ENCODE data around the gene ZNF576.
"Not testable (repeated sequence)": the region's sequence is repeated elsewhere in the genome, so short reads cannot be mapped to it uniquely, and the experiment has no call there.

The ZNF576 gene

DNA sequence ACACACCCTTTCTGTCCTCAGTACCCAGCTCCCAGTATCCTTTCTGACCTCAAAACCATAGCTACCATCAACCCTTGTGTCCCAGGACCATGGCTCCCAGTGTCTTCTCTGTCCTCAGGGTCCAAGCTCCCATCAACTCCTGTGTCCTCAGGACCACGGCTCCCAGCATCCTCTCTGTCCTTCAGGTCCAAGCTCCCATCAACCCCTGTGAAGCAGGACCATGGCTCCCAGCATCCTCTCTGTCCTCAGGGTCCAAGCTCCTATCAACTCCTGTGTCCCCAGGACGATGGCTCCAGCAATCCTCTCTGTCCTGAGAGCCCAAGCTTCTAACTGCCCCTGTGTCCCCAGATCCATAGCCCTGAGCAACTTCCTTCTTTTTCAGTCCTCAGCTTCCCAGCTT lies 44.9 kb downstream of the ZNF576 start:
- H3K27ac Mint-ChIP-seq, result no peak overlapping the region

DNA sequence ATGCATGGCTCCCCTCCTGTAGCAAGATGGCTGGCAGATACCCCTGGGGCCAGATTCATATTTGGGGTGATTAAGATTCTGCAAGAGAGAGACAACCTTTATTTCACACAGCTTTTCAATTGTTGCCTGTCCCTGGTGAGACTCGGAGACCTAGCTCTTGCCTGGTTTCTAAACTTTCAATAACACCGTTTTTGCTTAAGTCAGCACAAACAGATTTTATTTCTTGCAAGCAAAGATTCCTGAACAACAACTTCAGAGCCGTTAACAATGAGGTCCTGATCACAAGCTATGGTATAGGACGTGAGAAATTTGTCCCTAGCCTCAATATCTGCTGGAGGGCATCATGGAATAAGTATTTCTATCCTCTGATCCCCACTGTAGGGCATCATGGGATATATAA lies 46.1 kb downstream of the ZNF576 start:
- H3K36me3 Mint-ChIP-seq, result no peaks in the 10 kb centered on the region

More for the DNA sequence above, 44.9 kb downstream of the ZNF576 start:
- peaks cover 15% of the 10 kb centered on the region for H3K4me1 Mint-ChIP-seq
- H3K36me3 Mint-ChIP-seq, result no peaks in the 10 kb centered on the region
- H3K9me3 Mint-ChIP-seq, result no peaks in the 10 kb centered on the region
- no peak for ATAC-seq
- peaks cover 51% of the 10 kb centered on the region for H3K27me3 Mint-ChIP-seq
- peak overlapping the region; percentile 19 for H3K4me3 Mint-ChIP-seq

DNA sequence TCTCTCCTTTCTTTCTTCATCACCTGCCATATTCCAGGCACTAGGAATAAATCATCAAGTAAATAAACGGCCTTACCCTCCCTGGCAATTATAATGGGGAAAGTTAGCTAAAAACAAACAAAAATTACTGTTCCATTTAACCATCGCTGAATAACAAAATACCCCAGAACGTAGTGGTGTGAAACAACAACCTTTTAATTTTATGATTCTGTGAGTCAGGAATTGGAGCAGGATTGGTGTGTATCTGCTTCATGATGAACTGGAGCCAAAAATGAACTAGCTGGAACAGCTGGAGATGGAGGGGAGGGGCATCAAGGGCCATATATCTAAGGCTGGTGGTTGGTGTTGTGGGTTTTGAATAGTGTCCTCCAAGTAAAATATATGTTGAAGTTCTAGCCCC lies 46.9 kb downstream of the ZNF576 start:
- ATAC-seq, result no peak
- Mint-ChIP-seq H3K27ac (no peak overlapping the region), H3K9me3 (no peaks in the 10 kb centered on the region), H3K4me3 (no peak overlapping the region), H3K4me1 (peaks cover 11% of the 10 kb centered on the region), H3K27me3 (peaks cover 48% of the 10 kb centered on the region), H3K36me3 (no peaks in the 10 kb centered on the region)

More for the DNA sequence above, 46.1 kb downstream of the ZNF576 start:
- Mint-ChIP-seq H3K4me3 (no peak overlapping the region), H3K9me3 (no peaks in the 10 kb centered on the region), H3K27ac (no peak overlapping the region), H3K27me3 (peaks cover 48% of the 10 kb centered on the region), H3K4me1 (peaks cover 15% of the 10 kb centered on the region)
- no peak for ATAC-seq

DNA sequence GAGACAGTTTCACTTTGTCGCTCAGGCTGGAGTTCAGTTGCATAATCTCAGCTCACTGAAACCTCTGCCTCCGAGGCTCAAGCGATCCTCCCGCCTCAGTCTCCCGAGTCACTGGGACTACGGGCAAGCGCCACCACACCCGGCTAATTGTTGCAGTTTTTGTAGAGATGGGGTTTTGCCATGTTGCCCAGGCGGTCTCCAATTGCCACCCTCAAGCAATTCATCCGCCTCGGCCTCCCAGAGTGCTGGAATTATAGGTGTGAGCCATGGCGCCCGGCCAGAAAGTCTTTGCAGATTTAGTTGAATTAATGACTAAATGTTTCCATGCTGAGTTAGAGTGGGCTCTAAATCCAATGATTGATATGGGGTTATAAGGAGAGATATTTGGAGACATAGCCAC lies 47.8 kb downstream of the ZNF576 start:
- Mint-ChIP-seq H3K27ac (no peak overlapping the region), H3K4me1 (peaks cover 2% of the 10 kb centered on the region), H3K9me3 (no peaks in the 10 kb centered on the region), H3K4me3 (no peak overlapping the region), H3K27me3 (peaks cover 48% of the 10 kb centered on the region), H3K36me3 (no peaks in the 10 kb centered on the region)
- ATAC-seq, result no peak

DNA sequence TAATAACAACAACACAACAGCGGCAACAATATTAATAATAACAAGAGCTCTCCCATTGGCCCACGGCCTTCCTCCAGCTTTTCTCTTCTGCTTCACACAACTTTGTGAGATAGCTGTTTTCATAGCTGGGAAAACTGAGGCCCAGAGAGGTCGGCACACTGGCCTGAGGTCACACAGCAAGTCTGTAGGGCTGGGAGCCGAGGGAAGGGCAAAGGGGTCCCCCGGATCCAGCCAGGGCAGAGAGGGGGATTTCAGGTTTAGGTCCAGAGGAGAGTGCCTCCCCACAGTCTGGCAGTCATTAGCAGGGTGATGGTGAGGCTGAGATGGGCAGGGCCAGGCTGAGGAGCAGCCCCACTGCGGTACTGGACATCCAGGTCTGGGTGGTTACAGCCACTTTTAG lies 52.2 kb downstream of the ZNF576 start:
- no peak for ATAC-seq
- Mint-ChIP-seq H3K27me3 (peaks cover 36% of the 10 kb centered on the region), H3K27ac (no peak overlapping the region), H3K4me1 (peaks cover 5% of the 10 kb centered on the region), H3K36me3 (no peaks in the 10 kb centered on the region), H3K4me3 (no peak overlapping the region), H3K9me3 (no peaks in the 10 kb centered on the region)

DNA sequence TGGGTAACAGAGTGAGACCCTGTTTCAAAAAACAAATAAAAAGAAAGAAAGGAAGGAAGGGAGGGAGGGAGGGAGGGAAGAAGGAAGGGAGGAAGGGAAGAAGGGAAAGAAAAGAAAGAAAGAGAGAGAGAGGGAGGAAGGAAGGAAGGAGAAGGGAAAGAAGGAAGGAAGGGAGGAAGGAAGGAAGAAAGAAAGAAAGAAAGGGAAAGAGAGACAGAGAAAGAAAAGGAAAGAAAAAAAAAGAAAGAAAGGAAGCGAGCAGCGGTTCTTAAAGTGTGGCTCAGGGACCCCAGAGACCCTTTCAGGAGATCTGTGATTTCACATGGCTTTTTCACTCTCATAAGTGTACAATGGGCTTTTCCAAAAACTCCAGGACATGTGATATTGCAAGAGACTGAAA lies 53.1 kb downstream of the ZNF576 start:
- no peaks in the 10 kb centered on the region for H3K36me3 Mint-ChIP-seq
- no peak overlapping the region for H3K4me3 Mint-ChIP-seq
- no peak overlapping the region for H3K27ac Mint-ChIP-seq
- peaks cover 5% of the 10 kb centered on the region for H3K4me1 Mint-ChIP-seq
- no peak for ATAC-seq
- H3K9me3 Mint-ChIP-seq, result no peaks in the 10 kb centered on the region
- H3K27me3 Mint-ChIP-seq, result peaks cover 36% of the 10 kb centered on the region

DNA sequence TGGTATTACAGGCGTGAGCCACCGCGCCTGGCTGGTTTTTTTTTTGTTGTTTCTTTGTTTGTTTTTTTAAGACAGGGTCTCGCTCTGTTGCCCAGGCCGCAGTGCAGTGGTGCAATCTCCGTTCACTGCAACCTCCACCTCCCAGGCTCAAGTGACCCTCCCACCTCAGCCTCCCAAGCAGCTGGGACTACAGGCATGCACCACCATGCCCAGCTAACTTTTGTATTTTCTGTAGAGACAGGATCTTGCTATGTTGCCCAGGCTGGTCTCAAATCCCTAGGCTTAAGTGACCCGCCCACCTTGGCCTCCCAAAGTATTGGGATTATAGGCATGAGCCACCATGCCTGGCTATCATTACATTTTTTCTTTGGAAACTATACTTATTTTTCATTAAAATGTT lies 53.9 kb downstream of the ZNF576 start:
- not testable (repeated sequence) for H3K27ac Mint-ChIP-seq, H3K4me1 Mint-ChIP-seq, ATAC-seq, H3K4me3 Mint-ChIP-seq, H3K36me3 Mint-ChIP-seq, H3K9me3 Mint-ChIP-seq
- H3K27me3 Mint-ChIP-seq, result peaks cover 36% of the 10 kb centered on the region
